ENCODE measurements around the gene CCSER2. TPM values are rescaled to one million over a fixed set of nuclear protein-coding genes. Genes with fewer than 3 reads are reported as not detected.

The CCSER2 gene
- total and polyA plus RNA-seq, 2 experiments from 2014 or later, result 30.6 to 76.8 TPM

DNA sequence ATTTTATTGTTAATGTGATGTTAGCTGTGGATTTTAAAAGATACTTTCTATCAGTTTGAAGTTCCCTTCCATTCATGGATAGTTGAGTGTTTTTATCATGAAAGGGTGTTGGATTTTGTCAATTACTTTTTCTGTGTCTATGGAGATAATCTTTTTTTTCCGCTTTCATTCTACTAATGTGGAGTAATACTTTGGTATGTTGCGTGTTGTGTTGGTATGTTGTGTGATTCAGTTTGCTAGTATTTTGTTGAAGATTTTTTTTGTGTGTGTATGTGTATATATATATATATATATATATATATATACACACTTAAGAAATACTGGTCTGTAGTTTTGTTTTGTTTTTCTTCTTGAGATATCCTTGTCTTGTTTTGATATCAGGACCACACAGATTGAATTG lies 100.3 kb downstream of the CCSER2 start:
- WGBS, 2 experiments (ENCODE audit: low coverage in 1 of 2, low lambda C conversion rate in 2 of 2, missing lambda C conversion rate in 2 of 2), result 95 to 100% methylated on average over 2 of the region's 2 CpGs
- no peak overlapping the region for H3K4me3 ChIP-seq
- peaks cover 18% of the 10 kb centered on the region for H3F3A ChIP-seq (ENCODE audit: insufficient read depth)
- no peaks in the 10 kb centered on the region for H3K9me3 ChIP-seq (ENCODE audit: low read depth)
- H3K27ac ChIP-seq, result no peak overlapping the region
- TF ChIP-seq EZH2phosphoT487 (IDR thresholded peaks at IDR 0.05; ENCODE audit: insufficient read depth, low read depth) (no peak), EZH2 (IDR thresholded peaks at IDR 0.05; ENCODE audit: insufficient read depth, poor library complexity, severe bottlenecking) (no peak)
- DNase-seq, result no peak
- H3K79me2 ChIP-seq (ENCODE audit: insufficient read depth), result peaks cover 87% of the 10 kb centered on the region
- no peak overlapping the region for H3K9ac ChIP-seq
- H3K9me2 ChIP-seq (ENCODE audit: insufficient read depth), result no peaks in the 10 kb centered on the region
- H3K4me1 ChIP-seq (ENCODE audit: insufficient read depth), result peaks cover 35% of the 10 kb centered on the region
- no peaks in the 10 kb centered on the region for H3K27me3 ChIP-seq (replicated peaks; ENCODE audit: insufficient read depth)
- H2AFZ ChIP-seq, result no peak overlapping the region
- H3K36me3 ChIP-seq (ENCODE audit: low read depth), result no peaks in the 10 kb centered on the region
- H3K4me2 ChIP-seq (ENCODE audit: unreplicated experiment), result no peak overlapping the region
- H4K20me1 ChIP-seq (ENCODE audit: insufficient read depth), result no peaks in the 10 kb centered on the region; the same call in 1 of the 2 replicates
- in situ Hi-C loops (cut with MboI), result no loop called here

- TF ChIP-seq EZH2 (IDR thresholded peaks at IDR 0.05; ENCODE audit: insufficient read depth, poor library complexity, severe bottlenecking), result no peak
- TF ChIP-seq EZH2phosphoT487 (IDR thresholded peaks at IDR 0.05; ENCODE audit: insufficient read depth, low read depth), result no peak
- in situ Hi-C loops (cut with MboI), result no loop called here
- H2AFZ ChIP-seq, result no peak overlapping the region
- DNase-seq, result peak; percentile 60
- peaks cover 7% of the 10 kb centered on the region for H3F3A ChIP-seq (ENCODE audit: insufficient read depth)
- H3K9me3 ChIP-seq (ENCODE audit: low read depth), result no peaks in the 10 kb centered on the region
- H3K27ac ChIP-seq, result no peak overlapping the region
- H3K79me2 ChIP-seq (ENCODE audit: insufficient read depth), result peaks cover 96% of the 10 kb centered on the region
- H3K9me2 ChIP-seq (ENCODE audit: insufficient read depth), result no peaks in the 10 kb centered on the region
- H3K27me3 ChIP-seq (replicated peaks; ENCODE audit: insufficient read depth), result no peaks in the 10 kb centered on the region
- H3K9ac ChIP-seq, result no peak overlapping the region
- peaks cover 26% of the 10 kb centered on the region for H3K4me1 ChIP-seq (ENCODE audit: insufficient read depth)
- H3K36me3 ChIP-seq (ENCODE audit: low read depth), result no peaks in the 10 kb centered on the region
- no peaks in the 10 kb centered on the region; the same call in 1 of the 2 replicates for H4K20me1 ChIP-seq (ENCODE audit: insufficient read depth)
- 63 to 78% methylated on average over 2 of the region's 2 CpGs for WGBS, 2 experiments (ENCODE audit: low coverage in 1 of 2, low lambda C conversion rate in 2 of 2, missing lambda C conversion rate in 2 of 2)
- H3K4me2 ChIP-seq (ENCODE audit: unreplicated experiment), result no peak overlapping the region
- H3K4me3 ChIP-seq, result no peak overlapping the region
These were observed 101.6 kb downstream of the CCSER2 start for GRCh38 chr10:84429926-84430520.

DNA sequence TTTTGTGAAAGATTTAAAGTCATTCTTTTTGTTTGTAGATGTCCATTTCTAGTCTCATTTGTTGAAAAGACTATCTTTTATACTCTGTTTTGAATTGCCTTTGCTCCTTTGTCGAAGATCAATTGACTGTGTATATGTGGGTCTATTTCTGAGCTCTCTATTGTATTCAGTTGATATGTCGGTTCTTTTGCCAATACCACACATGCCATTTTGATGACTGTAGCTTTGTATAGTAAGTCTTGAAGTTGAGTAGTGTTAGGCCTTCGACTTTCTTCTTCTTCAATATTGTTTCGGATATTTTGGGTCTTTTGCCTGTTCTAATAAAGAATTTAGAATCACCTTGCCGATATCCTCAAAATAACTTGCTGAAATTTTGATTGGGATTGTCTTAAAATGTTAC lies 104.5 kb downstream of the CCSER2 start:
- no peak for DNase-seq
- H3K4me2 ChIP-seq (ENCODE audit: unreplicated experiment), result no peak overlapping the region
- 94 to 95% methylated on average over 5 of the region's 5 CpGs for WGBS, 2 experiments (ENCODE audit: low coverage in 1 of 2, low lambda C conversion rate in 2 of 2, missing lambda C conversion rate in 2 of 2)
- H3K9ac ChIP-seq, result no peak overlapping the region
- no peaks in the 10 kb centered on the region for H3K36me3 ChIP-seq (ENCODE audit: low read depth)
- H3K9me2 ChIP-seq (ENCODE audit: insufficient read depth), result no peaks in the 10 kb centered on the region
- no peaks in the 10 kb centered on the region for H3F3A ChIP-seq (ENCODE audit: insufficient read depth)
- no peak overlapping the region for H2AFZ ChIP-seq
- no peaks in the 10 kb centered on the region for H3K9me3 ChIP-seq (ENCODE audit: low read depth)
- in situ Hi-C loops (cut with MboI), result no loop called here
- peaks cover 97% of the 10 kb centered on the region for H3K79me2 ChIP-seq (ENCODE audit: insufficient read depth)
- no peaks in the 10 kb centered on the region; the same call in 1 of the 2 replicates for H4K20me1 ChIP-seq (ENCODE audit: insufficient read depth)
- peaks cover 6% of the 10 kb centered on the region; the same call in 1 of the 2 replicates for H3K4me1 ChIP-seq (ENCODE audit: insufficient read depth)
- no peak overlapping the region for H3K27ac ChIP-seq
- no peaks in the 10 kb centered on the region for H3K27me3 ChIP-seq (replicated peaks; ENCODE audit: insufficient read depth)
- no peak overlapping the region for H3K4me3 ChIP-seq
- no peak for TF ChIP-seq EZH2 (IDR thresholded peaks at IDR 0.05; ENCODE audit: insufficient read depth, poor library complexity, severe bottlenecking)
- TF ChIP-seq EZH2phosphoT487 (IDR thresholded peaks at IDR 0.05; ENCODE audit: insufficient read depth, low read depth), result no peak

GRCh38 chr10:84440781-84441180 lies 112.4 kb downstream of the CCSER2 start:
- Histone ChIP-seq H4K20me1 (ENCODE audit: insufficient read depth) (no peaks in the 10 kb centered on the region), H3K4me3 (no peak overlapping the region), H3K36me3 (ENCODE audit: low read depth) (peaks cover 10% of the 10 kb centered on the region), H3K9me2 (ENCODE audit: insufficient read depth) (no peaks in the 10 kb centered on the region), H3K9me3 (ENCODE audit: low read depth) (no peaks in the 10 kb centered on the region), H3K4me2 (ENCODE audit: unreplicated experiment) (no peak overlapping the region), H3K4me1 (ENCODE audit: insufficient read depth) (no peaks in the 10 kb centered on the region), H3K79me2 (ENCODE audit: insufficient read depth) (peaks cover 65% of the 10 kb centered on the region), H3F3A (ENCODE audit: insufficient read depth) (peaks cover 4% of the 10 kb centered on the region; the same call in 1 of the 2 replicates), H3K27ac (no peak overlapping the region), H2AFZ (no peak overlapping the region), H3K9ac (no peak overlapping the region), H3K27me3 (replicated peaks; ENCODE audit: insufficient read depth) (no peaks in the 10 kb centered on the region)
- no peak for DNase-seq
- in situ Hi-C loops (cut with MboI), result no loop called here
- WGBS, 2 experiments (ENCODE audit: low coverage in 1 of 2, low lambda C conversion rate in 2 of 2, missing lambda C conversion rate in 2 of 2), result 77 to 79% methylated on average over 2 of the region's 2 CpGs
- TF ChIP-seq EZH2phosphoT487 (IDR thresholded peaks at IDR 0.05; ENCODE audit: insufficient read depth, low read depth), result no peak
- no peak for TF ChIP-seq EZH2 (IDR thresholded peaks at IDR 0.05; ENCODE audit: insufficient read depth, poor library complexity, severe bottlenecking)
